ENCODE measurements around the gene ZNF280B.

DNA sequence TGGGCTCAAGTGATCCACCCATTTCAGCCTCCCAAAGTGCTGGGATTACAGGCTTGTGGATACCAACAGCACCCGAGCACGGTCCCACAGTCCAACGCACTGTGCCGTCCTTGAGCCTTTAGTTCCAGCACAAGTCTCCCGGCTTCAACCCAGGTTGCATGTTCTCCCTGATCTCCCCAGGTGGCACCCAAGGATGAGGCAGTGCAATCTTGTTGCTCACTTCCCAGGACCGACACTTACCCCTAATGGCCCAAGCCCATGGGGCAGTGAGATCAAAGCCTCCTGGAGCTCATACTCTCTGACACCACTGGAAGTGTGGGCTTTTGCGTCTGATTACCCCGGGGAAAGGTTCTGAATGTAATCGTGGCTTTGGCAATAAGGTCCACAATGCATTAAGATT, 47.1 kb upstream of the ZNF280B start:
- no peak for TF ChIP-seq EZH2 (IDR thresholded peaks at IDR 0.05)
- no peak for TF ChIP-seq POLR2AphosphoS5 (IDR thresholded peaks at IDR 0.05; ENCODE audit: borderline replicate concordance, low read depth, low read length)
